ENCODE measurements around the gene MISP. TPM values are rescaled to one million over a fixed set of nuclear protein-coding genes. Genes with fewer than 3 reads are reported as not detected.

Gene MISP
- total and polyA plus RNA-seq, 2 of the 8 experiments (the other 6 are each of a cell fraction or from before 2014, with no cell fraction given), result 0.43 to 0.45 TPM

- Histone ChIP-seq H3K36me3 (ENCODE audit: control insufficient read depth in 2 of 4, insufficient read depth in 4 of 4, low read length in 3 of 4) (no peaks in the 10 kb centered on the region), H3K4ac (replicated peaks; ENCODE audit: insufficient read length, low read depth, low read length) (no peak overlapping the region)
- 93% methylated on average over 16 of the region's 16 CpGs; no CpG with 5 or more reads in 1 of the 2 experiments for WGBS, 2 experiments (ENCODE audit: extremely low coverage in 1 of 2, insufficient coverage in 1 of 2, insufficient read length in 1 of 2, insufficient replicate concordance in 2 of 2, low coverage in 1 of 2, low lambda C conversion rate in 2 of 2, missing lambda C conversion rate in 1 of 2)
- TF ChIP-seq POLR2A (IDR thresholded peaks at IDR 0.05; ENCODE audit: control extremely low read depth in 1 of 2, low read depth in 2 of 2, low read length in 2 of 2) (no peak), SIX5 (IDR thresholded peaks at IDR 0.05; ENCODE audit: low read depth, low read length) (no peak), EP300 (IDR thresholded peaks at IDR 0.05; ENCODE audit: borderline replicate concordance in 1 of 2, low read depth in 2 of 2, low read length in 2 of 2) (no peak), MAFK (IDR thresholded peaks at IDR 0.05; ENCODE audit: low read depth, low read length) (no peak), KDM1A (IDR thresholded peaks at IDR 0.05; ENCODE audit: borderline replicate concordance, low read length) (no peak), ATF2 (IDR thresholded peaks at IDR 0.05; ENCODE audit: low read length) (no peak), CEBPB (IDR thresholded peaks at IDR 0.05; ENCODE audit: low read depth, low read length) (no peak), TAF1 (IDR thresholded peaks at IDR 0.05; ENCODE audit: low read depth, low read length) (no peak), TCF12 (IDR thresholded peaks at IDR 0.05; ENCODE audit: low read depth, low read length) (no peak), SP2 (IDR thresholded peaks at IDR 0.05; ENCODE audit: low read length) (no peak), PHF8 (conservative IDR thresholded peaks at IDR 0.05; ENCODE audit: low read depth, low read length) (no peak)
- TF ChIP-seq, protein P1, sequence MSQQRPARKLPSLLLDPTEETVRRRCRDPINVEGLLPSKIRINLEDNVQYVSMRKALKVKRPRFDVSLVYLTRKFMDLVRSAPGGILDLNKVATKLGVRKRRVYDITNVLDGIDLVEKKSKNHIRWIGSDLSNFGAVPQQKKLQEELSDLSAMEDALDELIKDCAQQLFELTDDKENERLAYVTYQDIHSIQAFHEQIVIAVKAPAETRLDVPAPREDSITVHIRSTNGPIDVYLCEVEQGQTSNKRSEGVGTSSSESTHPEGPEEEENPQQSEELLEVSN (IDR thresholded peaks at IDR 0.05), result no peak
Measured at GRCh38 chr19:787536-787935, 36.6 kb downstream of the MISP start.

More at GRCh38 chr19:787536-787935, 36.6 kb downstream of the MISP start:
- no peak overlapping the region for H2BK5ac ChIP-seq (ENCODE audit: low read depth, low read length)
- H3K9me3 ChIP-seq (ENCODE audit: insufficient read depth in 2 of 2, low read depth in 1 of 2, low read length in 1 of 2), result no peaks in the 10 kb centered on the region
- no peak overlapping the region for H3K4me2 ChIP-seq (ENCODE audit: insufficient read depth in 1 of 2, low read depth in 2 of 2, low read length in 2 of 2)
- no peak overlapping the region for H3K9ac ChIP-seq (replicated peaks in 1 of 4; ENCODE audit: extremely low read depth in 1 of 4, low read depth in 3 of 4, low read length in 3 of 4)
- H3K18ac ChIP-seq (ENCODE audit: extremely low read depth, low read length), result no peak overlapping the region; the same call in 1 of the 2 replicates
- H3K79me1 ChIP-seq (ENCODE audit: low read depth, low read length), result no peaks in the 10 kb centered on the region; the same call in none of the 2 replicates
- ChIA-PET POLR2A (ENCODE audit: partially characterized antibody) (interaction anchor here (0.8 to 5.8 kb wide), 4 partner anchors 10 to 15 kb away, joined by 3 to 85 read pairs (median 4); partner anchors contain the start of gene PTBP1), CTCF (ENCODE audit: partially characterized antibody) (interaction anchor here (0.6 to 2.2 kb wide), 2 partner anchors 11 to 356 kb away, joined by 4 to 10 read pairs; no protein-coding TSS in a partner anchor)
- no peak overlapping the region for H4K5ac ChIP-seq (ENCODE audit: insufficient read length, low read depth, low read length)
- no peaks in the 10 kb centered on the region for H3K23me2 ChIP-seq (ENCODE audit: low read depth, low read length)
- H4K8ac ChIP-seq (ENCODE audit: extremely low read depth, insufficient read depth, low read length), result no peak overlapping the region; the same call in 1 of the 2 replicates
- H3K23ac ChIP-seq (ENCODE audit: insufficient read length), result no peak overlapping the region
- no peak overlapping the region for H2BK20ac ChIP-seq (ENCODE audit: low read length)
- no peak overlapping the region for H3K27ac ChIP-seq (ENCODE audit: low read depth, low read length)
- no peak overlapping the region for H3K56ac ChIP-seq (replicated peaks; ENCODE audit: insufficient read length, low read depth, low read length)
- no peak overlapping the region for H2AFZ ChIP-seq (ENCODE audit: low read length)
- DNase-seq (ENCODE audit: low read depth in 1 of 2, low spot score in 2 of 2) (no peak), FAIRE-seq (no peak)
- peaks cover 7 to 36% (median 20%) of the 10 kb centered on the region in 4 experiments for H3K4me1 ChIP-seq (replicated peaks in 1 of 4; ENCODE audit: control insufficient read depth in 3 of 4, insufficient read depth in 4 of 4, low read length in 3 of 4)
- H4K20me1 ChIP-seq (replicated peaks in 1 of 2; ENCODE audit: control insufficient read depth in 1 of 2, insufficient read depth in 2 of 2, low read length in 2 of 2), result no peaks in the 10 kb centered on the region
- H3K4me3 ChIP-seq (ENCODE audit: extremely low read depth in 1 of 4, insufficient read depth in 2 of 4, low read depth in 3 of 4, low read length in 4 of 4), result no peak overlapping the region
- no peak overlapping the region; the same call in 1 of the 2 replicates for H2AK5ac ChIP-seq (ENCODE audit: low read depth, low read length)
- H3K14ac ChIP-seq (ENCODE audit: insufficient read length), result no peak overlapping the region
- H3K79me2 ChIP-seq (ENCODE audit: control insufficient read depth in 1 of 2, insufficient read depth in 2 of 2, low read length in 2 of 2), result peaks cover 0 to 2% of the 10 kb centered on the region in 2 experiments; a peak in 2 of 4 replicates
- H2BK12ac ChIP-seq (ENCODE audit: low read depth, low read length), result peak overlapping the region; percentile 60; the same call in 1 of the 2 replicates
- no peaks in the 10 kb centered on the region for H3K27me3 ChIP-seq (replicated peaks in 1 of 4; ENCODE audit: control insufficient read depth in 3 of 4, extremely low read depth in 1 of 4, insufficient read depth in 3 of 4, low read length in 3 of 4)
- H4K91ac ChIP-seq (replicated peaks; ENCODE audit: insufficient read length, low read length), result peak overlapping the region; percentile 74
- no peak overlapping the region for H2BK120ac ChIP-seq (replicated peaks; ENCODE audit: low read depth, low read length)
- no peak overlapping the region for H2BK15ac ChIP-seq (ENCODE audit: low read length)
